ENCODE measurements around the gene C4orf50. TPM values are rescaled to one million over a fixed set of nuclear protein-coding genes. Genes with fewer than 3 reads are reported as not detected.

The C4orf50 gene
- total and polyA plus RNA-seq, 8 donors: under 0.01 to 0.23 (median 0.07) TPM

- Histone ChIP-seq H3K9me3 (no peaks in the 10 kb centered on the region), H3K4me1 (no peaks in the 10 kb centered on the region), H3K27ac (no peak overlapping the region), H3K4me3 (no peak overlapping the region), H3K27me3 (peaks cover 0 to 5% (median 0%) of the 10 kb centered on the region in 4 donors), H3K36me3 (no peaks in the 10 kb centered on the region)
- no peak for FAIRE-seq
- no peak for ATAC-seq
- TF ChIP-seq, protein P1, sequence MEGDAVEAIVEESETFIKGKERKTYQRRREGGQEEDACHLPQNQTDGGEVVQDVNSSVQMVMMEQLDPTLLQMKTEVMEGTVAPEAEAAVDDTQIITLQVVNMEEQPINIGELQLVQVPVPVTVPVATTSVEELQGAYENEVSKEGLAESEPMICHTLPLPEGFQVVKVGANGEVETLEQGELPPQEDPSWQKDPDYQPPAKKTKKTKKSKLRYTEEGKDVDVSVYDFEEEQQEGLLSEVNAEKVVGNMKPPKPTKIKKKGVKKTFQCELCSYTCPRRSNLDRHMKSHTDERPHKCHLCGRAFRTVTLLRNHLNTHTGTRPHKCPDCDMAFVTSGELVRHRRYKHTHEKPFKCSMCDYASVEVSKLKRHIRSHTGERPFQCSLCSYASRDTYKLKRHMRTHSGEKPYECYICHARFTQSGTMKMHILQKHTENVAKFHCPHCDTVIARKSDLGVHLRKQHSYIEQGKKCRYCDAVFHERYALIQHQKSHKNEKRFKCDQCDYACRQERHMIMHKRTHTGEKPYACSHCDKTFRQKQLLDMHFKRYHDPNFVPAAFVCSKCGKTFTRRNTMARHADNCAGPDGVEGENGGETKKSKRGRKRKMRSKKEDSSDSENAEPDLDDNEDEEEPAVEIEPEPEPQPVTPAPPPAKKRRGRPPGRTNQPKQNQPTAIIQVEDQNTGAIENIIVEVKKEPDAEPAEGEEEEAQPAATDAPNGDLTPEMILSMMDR (IDR thresholded peaks at IDR 0.05): no peak
- intact Hi-C loops (cut with DNase I): no loop called here
- no peak for DNase-seq
- 67 to 73% methylated on average over 8 of the region's 8 CpGs for WGBS, 2 donors
These were observed 31.8 kb upstream of the C4orf50 start for GRCh38 chr4:6049985-6050384.

- FAIRE-seq (no peak), DNase-seq (peak in 1 of 6 donors; percentile 27), ATAC-seq (no peak)
- intact Hi-C loops (cut with DNase I): no loop called here
- H3K9me3 ChIP-seq: no peaks in the 10 kb centered on the region
- H3K27ac ChIP-seq: no peak overlapping the region
- TF ChIP-seq, protein P1 (IDR thresholded peaks at IDR 0.05): no peak
- H3K4me3 ChIP-seq: no peak overlapping the region
- no peaks in the 10 kb centered on the region for H3K36me3 ChIP-seq
- WGBS, 2 donors: 71 to 80% methylated on average over 12 of the region's 12 CpGs
- no peaks in the 10 kb centered on the region for H3K4me1 ChIP-seq
- peaks cover 0 to 5% (median 0%) of the 10 kb centered on the region in 4 donors for H3K27me3 ChIP-seq
These were observed 31.0 kb upstream of the C4orf50 start for GRCh38 chr4:6049278-6049677.

GRCh38 chr4:6048537-6048936 is 30.3 kb upstream of the C4orf50 start:
- no peak for FAIRE-seq
- H3K4me1 ChIP-seq: no peaks in the 10 kb centered on the region
- intact Hi-C loops (cut with DNase I): no loop called here
- peaks cover 0 to 5% (median 0%) of the 10 kb centered on the region in 4 donors for H3K27me3 ChIP-seq
- no peak overlapping the region for H3K27ac ChIP-seq
- no peaks in the 10 kb centered on the region for H3K36me3 ChIP-seq
- no peak overlapping the region for H3K4me3 ChIP-seq
- WGBS, 2 donors: 64 to 75% methylated on average over 12 of the region's 12 CpGs
- TF ChIP-seq, protein P1 (IDR thresholded peaks at IDR 0.05): no peak
- ATAC-seq: no peak
- DNase-seq: no peak
- no peaks in the 10 kb centered on the region for H3K9me3 ChIP-seq

GRCh38 chr4:6047130-6047673 is 29.0 kb upstream of the C4orf50 start:
- Histone ChIP-seq H3K4me3 (no peak overlapping the region), H3K9me3 (no peaks in the 10 kb centered on the region), H3K36me3 (no peaks in the 10 kb centered on the region), H3K27ac (no peak overlapping the region), H3K4me1 (no peaks in the 10 kb centered on the region), H3K27me3 (peaks cover 0 to 5% (median 0%) of the 10 kb centered on the region in 4 donors)
- 60 to 65% methylated on average over 15 of the region's 15 CpGs for WGBS, 2 donors
- intact Hi-C loops (cut with DNase I): no loop called here
- TF ChIP-seq, protein P1 (IDR thresholded peaks at IDR 0.05): no peak
- no peak for DNase-seq
- no peak for FAIRE-seq
- ATAC-seq: no peak

GRCh38 chr4:6046526-6047129 is 28.4 kb upstream of the C4orf50 start:
- Histone ChIP-seq H3K4me1 (no peaks in the 10 kb centered on the region), H3K4me3 (no peak overlapping the region), H3K9me3 (no peaks in the 10 kb centered on the region), H3K27me3 (peaks cover 0 to 5% (median 0%) of the 10 kb centered on the region in 4 donors), H3K27ac (no peak overlapping the region), H3K36me3 (no peaks in the 10 kb centered on the region)
- no peak for FAIRE-seq
- TF ChIP-seq, protein P1 (IDR thresholded peaks at IDR 0.05): no peak
- 58 to 59% methylated on average over 14 of the region's 14 CpGs for WGBS, 2 donors
- ATAC-seq: no peak
- peak in 1 of 6 donors; percentile 28 for DNase-seq
- intact Hi-C loops (cut with DNase I): no loop called here
